ENCODE measurements around the gene ACOT7.

GRCh38 chr1:6282577-6283270, 110.8 kb downstream of the ACOT7 start:
- TF ChIP-seq CTCF (IDR thresholded peaks at IDR 0.05) (no peak), POLR2A (IDR thresholded peaks at IDR 0.05) (no peak), EP300 (IDR thresholded peaks at IDR 0.05) (no peak)
